Tibial nerve (tissue), 4 donors: ENCODE measurements around the gene NRXN3.

ENCODE experiments used
- CTCF ChIP-seq, 5 experiments: fragments of 200-600 bp in 3 of 5; fragments of 450-650 bp in 2 of 5; sonication (generic) in 3 of 5; IDR thresholded peaks; one replicate each; pipeline ENCODE4 v1.5.1; 2016 to 2019; ENCODE audit warnings: antibody characterized with exemption in 5 of 5, mild to moderate bottlenecking in 3 of 5, moderate library complexity in 2 of 5
- EP300 ChIP-seq, 2 donors: sonication (generic); formaldehyde crosslinking; IDR thresholded peaks; one replicate each; pipeline ENCODE4 v1.6.1; 2017; ENCODE audit warnings: antibody characterized with exemption in 2 of 2, mild to moderate bottlenecking in 1 of 2
- POLR2A ChIP-seq, 2 donors: fragments of 450-650 bp; IDR thresholded peaks; one replicate each; pipeline ENCODE4 v1.6.1; 2017; ENCODE audit warnings: antibody characterized with exemption in 2 of 2, mild to moderate bottlenecking in 2 of 2, moderate library complexity in 2 of 2

- TF ChIP-seq CTCF (IDR thresholded peaks at IDR 0.05) (no peak), POLR2A (IDR thresholded peaks at IDR 0.05) (no peak), EP300 (IDR thresholded peaks at IDR 0.05) (no peak)
These were observed 866.3 kb downstream of the NRXN3 start for GRCh38 chr14:79036441-79036840.
